Measurements from ENCODE around the gene E2F4. TPM values are rescaled to one million over a fixed set of nuclear protein-coding genes. Genes with fewer than 3 reads are reported as not detected.

Gene E2F4
- total RNA-seq, 1 experiment from 2014 or later = 86.2 TPM

GRCh38 chr16:67183284-67183626 is 8.7 kb upstream of the E2F4 start:
- H3F3A ChIP-seq (ENCODE audit: low read length, unreplicated experiment) = no peaks in the 10 kb centered on the region
- H3K4me2 ChIP-seq (ENCODE audit: low read length) = peak overlapping the region; percentile 89
- H3K27ac ChIP-seq (ENCODE audit: low read length) = no peak overlapping the region
- ChIA-PET CTCF (no interaction called here), POLR2A (ENCODE audit: unreplicated experiment) (no interaction called here)
- H3K36me3 ChIP-seq (ENCODE audit: low read depth, low read length) = no peaks in the 10 kb centered on the region
- TF ChIP-seq CTCF (conservative IDR thresholded peaks at IDR 0.05; ENCODE audit: low read depth, low read length) (no peak), EZH2 (IDR thresholded peaks at IDR 0.05; ENCODE audit: low read length, unreplicated experiment) (no peak), EZH2phosphoT487 (IDR thresholded peaks at IDR 0.05; ENCODE audit: borderline replicate concordance, low read length) (no peak)
- BruUV-seq (replicated peaks) = TSS peak; percentile 55
- no peaks in the 10 kb centered on the region for H4K20me1 ChIP-seq (ENCODE audit: low read length)
- ATAC-seq (no peak), DNase-seq (no peak)
- intact Hi-C loops (cut with micrococcal nuclease) = loop anchor here (1.0 kb wide), 1 partner anchor 24 kb away; the partner anchor contains the start of genes FBXL8 and TRADD
- H3K27me3 ChIP-seq (ENCODE audit: low read length) = no peaks in the 10 kb centered on the region
- peak overlapping the region; percentile 91; the same call in 1 of the 2 replicates for H3K9ac ChIP-seq (ENCODE audit: low read length)
- H3K79me2 ChIP-seq (ENCODE audit: low read length) = peaks cover 26% of the 10 kb centered on the region
- peaks cover 45% of the 10 kb centered on the region for H3K4me1 ChIP-seq (ENCODE audit: insufficient read depth, low read length)
- peak overlapping the region; percentile 2; the same call in 1 of the 2 replicates for H2AFZ ChIP-seq (ENCODE audit: low read length)
- no peaks in the 10 kb centered on the region for H3K9me3 ChIP-seq (ENCODE audit: low read length)
- no peaks in the 10 kb centered on the region for H3K9me2 ChIP-seq (replicated peaks; ENCODE audit: low read length)
- H3K4me3 ChIP-seq (ENCODE audit: low read length) = peak overlapping the region; percentile 79

GRCh38 chr16:67183627-67184452 is 8.1 kb upstream of the E2F4 start, which contains the start of gene MATCAP1:
MATCAP1 (minus strand) TSS chr16:67183963; CDS start chr16:67180610, 3,353 bp downstream.
- ChIA-PET CTCF (interaction anchor here (1.3 kb wide), 1 partner anchor 10 kb away, joined by 7 read pairs; no protein-coding TSS in a partner anchor), POLR2A (ENCODE audit: unreplicated experiment) (interaction anchor here (1.0 kb wide), 1 partner anchor 43 kb away, joined by 3 read pairs; no protein-coding TSS in a partner anchor)
- Histone ChIP-seq H3K36me3 (ENCODE audit: low read depth, low read length) (no peaks in the 10 kb centered on the region), H3K27ac (ENCODE audit: low read length) (peak within 1 kb of the TSS; percentile 85), H4K20me1 (ENCODE audit: low read length) (no peaks in the 10 kb centered on the region), H3K9me3 (ENCODE audit: low read length) (no peaks in the 10 kb centered on the region), H3K4me1 (ENCODE audit: insufficient read depth, low read length) (peaks cover 41% of the 10 kb centered on the region), H3K9me2 (replicated peaks; ENCODE audit: low read length) (no peaks in the 10 kb centered on the region), H2AFZ (ENCODE audit: low read length) (peak within 1 kb of the TSS; percentile 90), H3K4me3 (ENCODE audit: low read length) (peak within 1 kb of the TSS; percentile 79), H3K79me2 (ENCODE audit: low read length) (peaks cover 26% of the 10 kb centered on the region), H3K4me2 (ENCODE audit: low read length) (peak within 1 kb of the TSS; percentile 89), H3K9ac (ENCODE audit: low read length) (peak within 1 kb of the TSS; percentile 91), H3K27me3 (ENCODE audit: low read length) (no peaks in the 10 kb centered on the region), H3F3A (ENCODE audit: low read length, unreplicated experiment) (no peaks in the 10 kb centered on the region)
- peak; percentile 93 for DNase-seq
- BruUV-seq (replicated peaks) = no TSS peak
- peak; percentile 75 for ATAC-seq
- TF ChIP-seq EZH2phosphoT487 (IDR thresholded peaks at IDR 0.05; ENCODE audit: borderline replicate concordance, low read length) = 0 out of 2 replicates have a peak, but pooled peaks have one; percentile 28
- TF ChIP-seq CTCF (conservative IDR thresholded peaks at IDR 0.05; ENCODE audit: low read depth, low read length) = no peak
- intact Hi-C loops (cut with micrococcal nuclease) = loop anchor here (1.0 kb wide), 1 partner anchor 25 kb away; the partner anchor contains the start of genes FBXL8 and TRADD
